Panc1 (cell line): ENCODE data around the gene TFDP1.

ENCODE experiments used
- POLR2AphosphoS5 ChIP-seq: IDR thresholded peaks from 2 replicates; pipeline ENCODE4 v1.6.1; 2012; ENCODE audit warnings: mild to moderate bottlenecking, low read depth, low read length, moderate library complexity
- TF ChIP-seq, protein P1 (sequence below): fragments of 450-650 bp; IDR thresholded peaks from 2 replicates; pipeline ENCODE4 v1.5.1; 2017; ENCODE audit warnings: mild to moderate bottlenecking
- TF ChIP-seq, protein P2 (sequence below), 2 experiments: IDR thresholded peaks; 2 replicates each; pipeline ENCODE4 v1.6.1; 2011 to 2012; ENCODE audit warnings: low read depth in 2 of 2, control low read depth in 1 of 2, low read length in 1 of 2, mild to moderate bottlenecking in 1 of 2, moderate library complexity in 1 of 2; ENCODE audit not compliant: insufficient read depth in 1 of 2

DNA sequence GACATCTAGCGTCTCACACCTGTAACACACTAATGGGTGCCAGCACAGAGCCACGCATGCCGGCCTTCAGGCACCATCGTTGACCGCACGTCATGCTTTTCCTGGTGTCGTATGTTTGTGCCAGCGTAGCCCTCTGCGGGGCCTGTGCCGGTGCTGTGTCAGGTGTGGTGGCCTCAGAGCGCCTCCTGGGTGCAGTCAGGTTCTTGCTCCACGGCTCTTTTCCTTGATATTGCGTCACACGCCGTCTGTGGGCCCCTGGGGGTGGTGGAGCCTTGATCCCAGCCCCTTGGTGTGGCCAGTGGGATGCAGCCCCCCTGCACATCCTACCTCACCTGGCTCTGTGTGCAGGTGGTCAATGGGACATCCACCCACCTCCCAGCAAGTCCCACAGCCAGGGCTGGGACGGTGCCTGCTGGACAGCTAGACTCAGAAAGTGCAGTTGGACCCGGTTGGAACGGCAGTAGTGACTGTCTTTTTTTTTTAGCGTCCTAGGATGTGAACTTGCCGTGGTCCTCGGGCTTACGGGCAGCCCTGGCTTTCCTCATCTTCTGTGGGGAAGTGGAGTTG, 24.5 kb downstream of the TFDP1 start:
- TF ChIP-seq, protein P1, sequence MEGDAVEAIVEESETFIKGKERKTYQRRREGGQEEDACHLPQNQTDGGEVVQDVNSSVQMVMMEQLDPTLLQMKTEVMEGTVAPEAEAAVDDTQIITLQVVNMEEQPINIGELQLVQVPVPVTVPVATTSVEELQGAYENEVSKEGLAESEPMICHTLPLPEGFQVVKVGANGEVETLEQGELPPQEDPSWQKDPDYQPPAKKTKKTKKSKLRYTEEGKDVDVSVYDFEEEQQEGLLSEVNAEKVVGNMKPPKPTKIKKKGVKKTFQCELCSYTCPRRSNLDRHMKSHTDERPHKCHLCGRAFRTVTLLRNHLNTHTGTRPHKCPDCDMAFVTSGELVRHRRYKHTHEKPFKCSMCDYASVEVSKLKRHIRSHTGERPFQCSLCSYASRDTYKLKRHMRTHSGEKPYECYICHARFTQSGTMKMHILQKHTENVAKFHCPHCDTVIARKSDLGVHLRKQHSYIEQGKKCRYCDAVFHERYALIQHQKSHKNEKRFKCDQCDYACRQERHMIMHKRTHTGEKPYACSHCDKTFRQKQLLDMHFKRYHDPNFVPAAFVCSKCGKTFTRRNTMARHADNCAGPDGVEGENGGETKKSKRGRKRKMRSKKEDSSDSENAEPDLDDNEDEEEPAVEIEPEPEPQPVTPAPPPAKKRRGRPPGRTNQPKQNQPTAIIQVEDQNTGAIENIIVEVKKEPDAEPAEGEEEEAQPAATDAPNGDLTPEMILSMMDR: no peak
- TF ChIP-seq, protein P2, sequence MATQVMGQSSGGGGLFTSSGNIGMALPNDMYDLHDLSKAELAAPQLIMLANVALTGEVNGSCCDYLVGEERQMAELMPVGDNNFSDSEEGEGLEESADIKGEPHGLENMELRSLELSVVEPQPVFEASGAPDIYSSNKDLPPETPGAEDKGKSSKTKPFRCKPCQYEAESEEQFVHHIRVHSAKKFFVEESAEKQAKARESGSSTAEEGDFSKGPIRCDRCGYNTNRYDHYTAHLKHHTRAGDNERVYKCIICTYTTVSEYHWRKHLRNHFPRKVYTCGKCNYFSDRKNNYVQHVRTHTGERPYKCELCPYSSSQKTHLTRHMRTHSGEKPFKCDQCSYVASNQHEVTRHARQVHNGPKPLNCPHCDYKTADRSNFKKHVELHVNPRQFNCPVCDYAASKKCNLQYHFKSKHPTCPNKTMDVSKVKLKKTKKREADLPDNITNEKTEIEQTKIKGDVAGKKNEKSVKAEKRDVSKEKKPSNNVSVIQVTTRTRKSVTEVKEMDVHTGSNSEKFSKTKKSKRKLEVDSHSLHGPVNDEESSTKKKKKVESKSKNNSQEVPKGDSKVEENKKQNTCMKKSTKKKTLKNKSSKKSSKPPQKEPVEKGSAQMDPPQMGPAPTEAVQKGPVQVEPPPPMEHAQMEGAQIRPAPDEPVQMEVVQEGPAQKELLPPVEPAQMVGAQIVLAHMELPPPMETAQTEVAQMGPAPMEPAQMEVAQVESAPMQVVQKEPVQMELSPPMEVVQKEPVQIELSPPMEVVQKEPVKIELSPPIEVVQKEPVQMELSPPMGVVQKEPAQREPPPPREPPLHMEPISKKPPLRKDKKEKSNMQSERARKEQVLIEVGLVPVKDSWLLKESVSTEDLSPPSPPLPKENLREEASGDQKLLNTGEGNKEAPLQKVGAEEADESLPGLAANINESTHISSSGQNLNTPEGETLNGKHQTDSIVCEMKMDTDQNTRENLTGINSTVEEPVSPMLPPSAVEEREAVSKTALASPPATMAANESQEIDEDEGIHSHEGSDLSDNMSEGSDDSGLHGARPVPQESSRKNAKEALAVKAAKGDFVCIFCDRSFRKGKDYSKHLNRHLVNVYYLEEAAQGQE (IDR thresholded peaks at IDR 0.05; ENCODE audit: insufficient read depth in 1 of 2, low read depth in 2 of 2, low read length in 1 of 2): no peak
- no peak for TF ChIP-seq POLR2AphosphoS5
